HTR-8/SVneo (cell line): ENCODE data around the gene JAM3.

Experiments used
- DNase-seq: peaks from one replicate; pipeline ENCODE4 v3.0.0; 2011; ENCODE audit warnings: low spot score, mixed read lengths; ENCODE audit not compliant: insufficient read length
- FAIRE-seq: peaks from 2 replicates; lab custom pipeline; 2011; peaks lifted over from hg19 to GRCh38; lab: Jason Lieb, UNC

Gene JAM3

GRCh38 chr11:134038897-134039470 is 29.9 kb upstream of the JAM3 start:
- DNase-seq (no peak), FAIRE-seq (no peak)

DNA sequence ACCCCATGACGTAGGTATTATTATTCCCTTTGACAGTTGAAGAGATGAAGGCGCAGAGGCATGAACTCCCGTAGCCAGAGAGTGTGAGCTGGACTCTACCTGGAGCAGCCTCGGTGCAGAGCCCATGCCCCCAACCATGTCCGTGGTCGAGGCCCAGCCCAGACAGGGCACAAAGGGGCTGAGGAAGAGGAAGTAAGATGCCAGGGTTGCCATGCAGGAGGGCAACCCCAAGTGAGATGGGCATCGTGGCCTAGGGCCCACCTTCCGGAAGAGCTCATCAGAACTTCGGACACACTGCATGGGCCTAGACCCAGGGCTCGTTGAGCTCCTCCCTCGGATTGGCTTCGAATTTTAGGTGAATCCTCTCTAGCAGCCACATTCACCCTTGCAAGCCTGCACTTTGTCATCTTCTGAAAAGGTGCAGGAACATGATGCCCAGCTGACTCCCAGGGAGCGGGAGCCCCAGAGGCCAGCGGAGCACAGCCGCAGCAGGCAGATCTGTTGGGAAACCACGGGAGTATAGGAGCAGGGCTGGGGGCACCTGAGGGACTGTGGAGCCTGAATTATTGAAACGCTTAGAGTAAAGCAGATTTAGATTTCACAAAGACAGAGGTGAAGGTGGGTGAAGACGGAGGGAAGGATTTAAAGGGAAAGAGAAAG is 29.0 kb upstream of the JAM3 start:
- DNase-seq (no peak), FAIRE-seq (no peak)

GRCh38 chr11:134040386-134041302 is 28.2 kb upstream of the JAM3 start:
- FAIRE-seq (no peak), DNase-seq (no peak)

DNA sequence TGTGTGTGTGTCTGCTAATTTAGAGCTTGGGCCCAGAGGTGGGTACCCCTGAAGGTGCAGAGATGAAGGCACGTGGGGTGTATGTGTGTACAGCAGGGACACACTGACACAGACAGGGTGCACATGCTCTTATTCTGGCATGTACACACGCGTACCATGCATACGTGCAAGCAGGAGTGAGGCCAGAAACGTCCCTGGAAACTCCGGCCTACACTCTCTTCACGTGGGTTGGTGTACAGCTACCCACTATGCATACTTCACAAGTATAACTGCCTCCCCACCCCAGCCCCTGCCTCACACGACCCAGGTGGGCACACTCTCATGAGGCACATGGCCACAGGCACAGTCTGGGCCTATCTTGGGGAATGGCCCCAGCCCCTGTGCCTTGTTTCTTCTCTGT is 27.5 kb upstream of the JAM3 start:
- FAIRE-seq (no peak), DNase-seq (no peak)

GRCh38 chr11:134041791-134042696 is 26.8 kb upstream of the JAM3 start:
- FAIRE-seq (no peak), DNase-seq (no peak)

DNA sequence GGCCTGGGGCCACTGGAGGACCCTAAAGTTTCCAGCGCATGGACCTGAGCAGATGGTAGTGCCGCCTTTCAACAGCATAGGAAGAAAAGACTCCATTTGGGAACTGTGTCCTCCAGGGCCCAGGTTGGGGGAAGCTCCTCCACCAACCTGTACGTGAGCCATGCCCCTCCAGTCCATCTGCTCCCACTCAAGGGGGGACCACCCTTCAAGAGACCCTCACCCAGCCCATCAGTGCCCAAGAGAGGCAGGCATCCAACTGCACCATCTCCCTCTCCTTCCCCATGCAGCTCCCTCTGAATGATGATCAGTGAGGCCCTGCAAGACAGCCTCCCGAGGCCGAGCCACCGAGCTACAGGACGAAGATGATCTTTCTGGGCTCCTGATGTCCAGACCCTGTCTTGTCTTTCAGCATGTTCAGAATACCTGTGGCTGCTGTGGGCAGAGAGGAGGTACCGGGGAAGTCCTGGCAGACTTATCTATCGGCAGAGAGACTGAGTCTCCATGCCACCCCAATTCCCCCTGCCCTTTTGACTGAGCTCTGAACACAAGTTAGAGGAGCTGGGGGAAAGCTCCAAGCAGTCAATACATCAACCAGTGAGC is 25.0 kb upstream of the JAM3 start:
- DNase-seq (no peak), FAIRE-seq (no peak)

GRCh38 chr11:134044514-134045284 is 24.2 kb upstream of the JAM3 start:
- FAIRE-seq (no peak), DNase-seq (no peak)

- DNase-seq (no peak), FAIRE-seq (no peak)
These were observed 22.9 kb upstream of the JAM3 start for GRCh38 chr11:134045799-134046635.

DNA sequence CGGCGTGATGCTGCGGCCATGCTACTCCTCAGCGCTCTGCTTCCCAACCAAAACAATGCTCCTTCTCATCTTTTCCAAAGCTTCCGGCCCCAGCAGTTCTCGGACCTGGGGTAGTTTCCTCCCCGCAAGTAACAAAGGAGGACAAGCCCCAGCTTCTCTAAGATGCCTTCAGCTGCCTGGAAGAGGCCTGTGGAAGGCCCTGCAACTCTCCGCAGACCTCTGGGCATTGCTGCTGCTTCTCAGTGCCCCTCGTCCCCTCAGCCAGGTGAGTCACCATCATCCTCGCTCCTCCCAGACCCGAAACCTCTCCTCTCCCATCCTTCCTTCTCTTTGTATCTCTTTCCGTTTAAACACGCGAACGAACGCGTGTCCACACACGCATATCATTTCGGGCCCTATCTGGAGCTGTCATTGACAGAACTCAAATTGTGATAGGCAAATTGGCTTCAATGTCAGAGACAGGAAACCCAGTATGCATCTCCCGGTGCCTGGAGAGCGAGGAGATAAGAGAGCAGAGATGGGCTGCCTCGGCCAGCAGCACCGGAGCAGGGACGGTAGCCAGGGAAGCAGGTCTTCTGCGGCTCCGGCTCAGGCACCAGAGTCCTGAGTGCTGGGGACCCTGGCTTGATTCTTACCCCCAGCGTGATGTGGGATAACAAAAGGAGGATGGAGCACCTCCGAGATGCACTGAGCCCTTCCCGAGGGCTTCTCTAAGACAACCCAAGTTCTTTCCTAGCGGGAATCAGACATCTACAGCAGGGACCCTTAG is 22.0 kb upstream of the JAM3 start:
- DNase-seq (no peak), FAIRE-seq (no peak)

DNA sequence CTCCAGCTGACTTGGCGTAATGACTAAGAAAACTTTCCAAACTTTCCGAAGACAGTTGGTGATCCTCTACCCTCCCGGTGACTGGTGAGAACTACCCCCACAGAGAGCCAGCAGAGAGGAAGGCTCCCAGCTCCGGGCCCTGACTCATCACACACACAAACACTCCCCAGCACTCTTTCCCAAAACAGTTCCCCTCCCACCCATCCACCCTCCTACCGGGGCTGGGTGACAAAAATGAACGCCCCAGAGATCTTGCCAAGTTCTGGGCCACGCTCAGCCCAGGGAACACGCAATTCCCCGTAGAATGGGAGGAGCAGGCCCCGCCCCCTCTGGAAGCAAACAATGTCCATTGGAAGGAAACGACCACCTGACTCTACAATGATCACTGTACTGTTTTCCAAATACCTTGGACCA is 21.3 kb upstream of the JAM3 start:
- DNase-seq = no peak
- no peak for FAIRE-seq

DNA sequence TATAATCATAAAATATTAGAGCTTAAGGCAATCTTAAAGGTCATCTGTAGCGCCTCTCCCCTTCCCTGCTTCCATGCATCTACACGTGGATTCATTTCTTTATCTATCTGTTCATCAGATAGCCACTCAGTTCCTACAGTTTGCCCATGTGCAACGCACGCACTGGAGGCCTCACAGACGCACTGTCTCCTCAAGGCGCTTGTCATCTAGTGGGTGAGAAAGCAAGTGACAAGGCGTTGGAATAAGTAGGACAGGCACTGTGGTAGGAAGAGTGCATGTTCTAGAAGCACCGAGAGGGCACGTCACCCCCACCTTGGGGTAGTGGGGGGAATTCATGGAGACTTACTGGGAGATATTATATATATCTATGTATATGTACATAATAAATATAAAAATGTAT is 20.8 kb upstream of the JAM3 start:
- no peak for DNase-seq
- FAIRE-seq = no peak

GRCh38 chr11:134049303-134049702 is 19.6 kb upstream of the JAM3 start:
- FAIRE-seq (no peak), DNase-seq (no peak)

DNA sequence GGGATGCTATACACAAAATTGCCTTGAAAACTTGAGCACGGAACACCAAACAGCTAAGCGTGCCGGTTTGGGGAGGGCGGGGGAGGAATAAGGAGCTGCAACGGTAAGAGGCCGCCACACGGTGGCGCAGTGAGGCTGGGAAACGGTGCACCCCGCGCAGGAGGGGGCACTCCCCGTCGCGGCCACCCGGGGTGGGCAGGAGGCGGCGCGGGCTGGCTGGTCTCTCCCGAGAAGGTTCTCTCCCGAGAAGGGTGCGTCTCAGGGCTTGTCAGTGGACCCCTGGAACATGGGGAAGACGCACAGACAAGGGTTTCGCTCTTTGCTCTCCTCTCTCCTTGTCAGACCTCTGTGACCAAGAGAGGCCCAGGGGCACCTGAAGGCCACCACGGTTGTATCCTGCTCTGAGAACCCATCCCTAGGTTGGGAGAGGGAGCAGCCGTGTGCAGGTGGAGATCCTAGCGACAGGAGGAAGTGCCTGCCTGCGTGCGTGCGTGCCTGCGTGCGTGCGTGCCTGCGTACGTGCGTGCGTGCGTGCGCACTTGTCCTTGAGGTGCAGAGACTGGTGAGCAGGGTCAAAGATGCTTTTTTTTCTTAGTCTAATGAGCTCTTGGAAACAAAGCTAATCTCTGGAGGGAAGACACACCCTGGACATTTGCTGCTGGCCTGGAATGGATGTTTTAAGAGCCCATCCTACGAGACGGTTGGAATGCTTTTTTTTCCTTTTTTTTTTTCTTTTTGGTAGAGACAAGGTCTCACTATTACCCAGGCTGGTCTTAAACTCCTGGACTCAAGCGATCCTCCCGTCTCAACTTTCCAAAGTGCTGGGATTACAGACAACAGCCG is 18.1 kb upstream of the JAM3 start:
- DNase-seq = peak; percentile 64
- FAIRE-seq = peak; percentile 69

GRCh38 chr11:134052395-134052987 is 16.4 kb upstream of the JAM3 start:
- FAIRE-seq (no peak), DNase-seq (no peak)

- no peak for DNase-seq
- FAIRE-seq = no peak
These were observed 15.6 kb upstream of the JAM3 start for GRCh38 chr11:134052988-134053945.
